ENCODE results near the gene ABO.
"Not testable (repeated sequence)": the region's sequence is repeated elsewhere in the genome, so short reads cannot be mapped to it uniquely, and the experiment has no call there.

ABO gene

DNA sequence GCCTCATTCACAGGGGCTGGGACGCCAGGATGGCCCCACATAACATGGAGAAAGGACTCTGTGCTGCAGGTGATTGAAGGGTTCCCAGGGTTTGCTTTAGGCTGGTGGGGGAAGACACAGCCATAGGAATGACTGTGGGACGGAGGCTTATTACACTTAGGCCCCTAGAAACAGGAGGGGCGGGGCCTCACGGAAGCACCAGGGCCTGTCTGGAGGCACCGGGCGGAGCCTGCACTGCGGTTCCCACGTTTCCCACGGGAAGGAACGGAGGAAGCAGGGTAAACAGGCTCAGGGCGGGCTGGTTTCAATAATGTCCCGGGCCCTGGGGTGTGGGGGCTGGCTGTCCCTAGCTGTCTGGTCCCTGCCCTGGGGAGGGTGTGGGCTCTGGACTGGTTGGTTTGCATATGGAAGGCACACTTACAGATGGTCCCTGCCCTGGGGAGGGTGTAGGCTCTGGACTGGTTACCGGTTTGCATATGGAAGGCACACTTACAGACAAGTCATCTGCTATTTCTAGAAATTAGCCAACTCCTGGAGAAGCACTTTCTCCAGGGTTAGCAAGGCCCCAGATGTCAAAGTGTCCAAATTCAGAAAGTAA, 51.7 kb downstream of the ABO start:
- not testable (repeated sequence) for DNase-seq

DNA sequence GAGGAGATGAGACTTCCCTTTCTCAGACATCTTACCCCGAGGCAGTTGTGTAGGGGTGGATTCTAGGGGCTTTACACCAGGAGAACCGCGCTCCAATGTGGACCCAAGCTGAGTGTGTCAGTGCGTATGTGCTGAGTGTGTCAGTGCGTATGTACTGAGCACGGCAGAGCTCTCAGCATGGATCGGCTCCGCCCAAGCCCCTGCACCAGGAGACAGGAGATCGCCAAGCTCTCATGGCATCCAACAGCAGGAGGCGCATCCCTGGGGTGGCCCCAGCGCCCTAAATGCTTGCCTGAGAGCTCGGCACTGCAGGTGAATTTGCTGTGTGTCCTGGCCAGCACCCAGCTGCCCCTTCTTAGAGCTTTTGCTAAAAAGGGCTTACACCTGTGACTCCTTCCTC, 53.0 kb downstream of the ABO start:
- not testable (repeated sequence) for DNase-seq

GRCh38 chr9:133221177-133221809, 53.7 kb downstream of the ABO start:
- no peak for DNase-seq

GRCh38 chr9:133218049-133218975, 56.7 kb downstream of the ABO start:
- not testable (repeated sequence) for DNase-seq

GRCh38 chr9:133217333-133217988, 57.5 kb downstream of the ABO start:
- DNase-seq = not testable (repeated sequence)

DNA sequence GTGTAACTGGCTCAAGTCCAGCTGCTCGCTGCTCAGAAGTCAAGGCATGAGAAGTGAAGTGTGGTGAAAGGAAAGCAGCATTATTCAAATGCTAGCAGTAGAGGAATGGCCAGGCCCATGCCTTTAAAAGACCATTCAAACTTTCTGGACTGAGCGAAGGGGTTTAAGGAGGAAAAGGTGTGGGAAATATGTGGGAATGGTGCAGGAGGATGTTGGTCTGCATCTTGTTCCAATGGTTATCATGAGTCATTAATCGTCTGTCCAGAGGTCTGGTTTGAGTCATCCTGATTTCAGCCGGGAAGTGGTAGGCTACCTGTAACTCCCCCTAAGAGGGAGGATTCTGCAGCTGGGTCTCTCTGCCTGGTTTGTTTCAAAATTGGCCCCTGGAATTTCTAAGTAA, 60.7 kb downstream of the ABO start:
- not testable (repeated sequence) for DNase-seq

DNA sequence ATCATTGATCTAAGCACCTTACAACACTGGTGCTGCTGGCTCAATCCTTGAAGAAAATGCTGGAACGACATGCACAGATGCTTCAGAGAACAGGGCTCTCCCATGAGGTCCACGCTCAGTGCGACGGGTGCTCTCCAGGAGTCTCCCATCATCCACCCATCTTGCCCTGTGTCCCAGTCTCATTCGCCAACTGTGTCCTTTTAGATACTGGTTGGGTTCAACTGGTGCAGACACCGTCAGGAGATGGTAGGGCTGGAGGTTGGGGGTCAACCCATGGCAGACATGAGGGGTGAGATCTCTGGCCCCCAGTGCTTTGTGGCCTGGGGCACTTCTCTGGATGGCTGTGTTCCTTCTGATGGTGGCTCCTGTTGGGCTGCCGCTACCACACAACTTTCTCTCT, 64.4 kb downstream of the ABO start:
- no peak for DNase-seq

- DNase-seq = no peak
Measured at GRCh38 chr9:133210202-133210532, 64.8 kb downstream of the ABO start.

DNA sequence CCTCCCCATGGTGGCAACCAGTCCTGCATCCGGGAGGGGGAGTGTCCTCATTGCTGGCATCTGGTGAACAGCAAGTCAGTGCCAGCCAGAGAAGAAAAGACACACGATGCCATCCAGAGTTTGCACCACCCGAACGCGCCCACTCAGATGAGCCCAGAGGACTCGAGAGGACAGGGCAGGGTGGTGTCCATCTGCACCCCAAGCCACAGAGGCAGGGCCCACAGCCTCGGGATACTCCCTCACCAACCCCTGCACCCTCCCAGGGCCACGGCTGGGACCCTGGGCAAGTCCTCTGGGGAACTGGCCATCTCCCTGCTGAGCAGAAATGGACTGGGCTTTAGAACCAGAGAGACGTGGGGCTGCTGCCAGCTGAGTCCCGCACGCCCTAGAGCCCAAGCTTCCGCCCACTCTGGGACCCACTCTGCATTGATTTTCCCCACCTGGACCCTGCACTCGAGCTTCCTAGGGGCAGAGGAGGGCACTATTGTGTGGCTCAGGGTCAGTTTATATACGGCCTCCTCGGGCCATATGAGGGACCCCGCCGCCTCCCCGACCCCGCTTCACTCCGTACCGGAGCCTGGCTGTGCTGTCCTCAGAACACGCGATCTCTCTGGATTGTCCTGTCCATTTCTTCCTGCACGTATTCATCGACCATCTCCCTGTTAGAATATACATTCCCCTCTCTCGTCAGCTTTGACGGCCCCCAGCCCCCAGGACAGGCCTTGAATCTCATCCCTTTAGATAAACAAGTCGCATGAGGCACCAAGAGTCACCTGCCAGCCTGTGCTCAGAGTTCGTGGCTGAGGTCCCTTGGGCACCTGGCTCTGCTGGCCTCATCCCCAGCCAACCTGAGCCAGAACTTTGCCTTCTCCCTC, 65.4 kb downstream of the ABO start:
- not testable (repeated sequence) for DNase-seq

DNA sequence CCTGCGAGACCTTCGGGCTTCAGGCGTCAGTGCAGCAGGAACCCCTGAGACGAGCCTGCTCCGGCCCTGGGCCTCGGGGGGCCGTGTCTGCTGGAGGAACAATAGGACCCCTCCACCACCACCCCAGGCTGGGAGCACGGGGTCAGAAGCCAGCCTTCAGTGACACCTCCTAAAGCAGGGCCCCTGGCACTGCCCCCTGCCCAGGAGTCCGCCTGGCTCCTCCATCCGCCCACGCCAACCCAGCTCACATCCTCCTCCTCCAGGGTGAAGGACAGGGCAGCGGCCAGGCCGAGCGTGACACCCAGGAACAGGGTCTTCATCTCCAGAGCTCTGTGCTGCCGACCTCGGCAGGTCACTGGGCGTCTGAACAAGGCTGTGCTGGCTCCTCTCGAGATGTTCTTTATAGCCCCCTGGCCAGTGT, 66.1 kb downstream of the ABO start, which contains the start of gene OBP2B:
Gene OBP2B (minus strand): TSS at position 371 of the 421 bp plus-strand sequence. CDS start 51 bp downstream, at position 320.
- DNase-seq = not testable (repeated sequence)

DNA sequence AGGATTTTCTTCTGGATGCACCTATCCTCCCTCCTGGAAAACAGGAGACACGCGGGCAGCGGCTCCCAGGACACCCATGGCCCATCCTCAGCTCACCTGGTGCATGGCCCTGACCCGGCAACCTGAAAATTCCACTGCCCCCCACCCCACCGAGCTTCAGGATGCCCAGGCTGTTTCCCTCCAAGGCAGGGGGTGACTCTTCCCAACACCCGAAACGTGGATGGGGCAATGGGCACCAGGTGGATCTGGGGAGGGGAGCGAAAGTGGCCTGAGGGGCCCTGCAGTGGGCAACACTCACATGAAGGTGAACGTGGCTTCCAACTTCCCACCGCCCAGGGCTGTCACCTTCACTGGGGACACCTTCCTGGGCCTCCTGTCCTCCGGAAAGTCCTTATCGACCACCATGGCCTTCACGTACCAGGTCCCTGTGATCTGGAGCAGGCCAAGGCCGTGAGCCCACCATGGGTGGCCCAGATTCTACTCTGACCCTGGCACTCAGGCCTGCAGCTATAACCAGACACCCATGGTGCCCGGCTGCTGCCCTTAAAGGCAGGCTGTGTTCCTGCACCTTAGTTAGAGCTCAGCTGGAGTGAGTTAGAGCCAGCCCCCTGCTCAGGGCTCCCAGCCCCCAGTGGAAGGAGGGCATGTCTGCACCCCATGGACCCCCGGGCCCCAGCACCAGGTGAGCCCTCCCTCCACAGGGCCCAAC, 66.7 kb downstream of the ABO start:
- DNase-seq = not testable (repeated sequence)

- no peak for DNase-seq
Measured at GRCh38 chr9:133207540-133208170, 67.3 kb downstream of the ABO start.

DNA sequence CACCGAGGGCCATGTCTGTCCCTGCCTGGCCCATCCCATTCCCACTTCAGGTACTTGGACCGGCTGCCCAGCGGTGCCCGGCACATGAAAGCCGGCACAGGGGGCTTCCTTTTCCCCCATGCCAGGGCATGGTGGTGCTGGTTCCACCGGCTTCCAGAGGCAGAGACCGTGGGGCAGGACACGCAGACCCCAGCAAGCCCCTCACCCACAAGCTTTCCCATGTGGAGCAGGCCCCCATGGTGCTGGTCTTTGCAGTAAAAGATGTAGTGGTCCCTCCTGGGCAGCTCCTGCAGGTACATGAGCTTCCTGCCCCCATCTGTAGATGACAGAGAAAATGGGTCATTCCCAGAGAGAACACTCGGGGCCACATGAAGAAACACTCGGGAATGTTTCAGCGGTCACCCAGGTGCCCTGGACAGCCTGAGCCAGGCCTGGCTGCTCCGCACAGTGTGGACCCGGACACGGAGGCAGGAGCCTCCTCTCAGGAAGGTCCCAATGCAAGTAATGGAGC, 67.9 kb downstream of the ABO start:
- DNase-seq = no peak

DNA sequence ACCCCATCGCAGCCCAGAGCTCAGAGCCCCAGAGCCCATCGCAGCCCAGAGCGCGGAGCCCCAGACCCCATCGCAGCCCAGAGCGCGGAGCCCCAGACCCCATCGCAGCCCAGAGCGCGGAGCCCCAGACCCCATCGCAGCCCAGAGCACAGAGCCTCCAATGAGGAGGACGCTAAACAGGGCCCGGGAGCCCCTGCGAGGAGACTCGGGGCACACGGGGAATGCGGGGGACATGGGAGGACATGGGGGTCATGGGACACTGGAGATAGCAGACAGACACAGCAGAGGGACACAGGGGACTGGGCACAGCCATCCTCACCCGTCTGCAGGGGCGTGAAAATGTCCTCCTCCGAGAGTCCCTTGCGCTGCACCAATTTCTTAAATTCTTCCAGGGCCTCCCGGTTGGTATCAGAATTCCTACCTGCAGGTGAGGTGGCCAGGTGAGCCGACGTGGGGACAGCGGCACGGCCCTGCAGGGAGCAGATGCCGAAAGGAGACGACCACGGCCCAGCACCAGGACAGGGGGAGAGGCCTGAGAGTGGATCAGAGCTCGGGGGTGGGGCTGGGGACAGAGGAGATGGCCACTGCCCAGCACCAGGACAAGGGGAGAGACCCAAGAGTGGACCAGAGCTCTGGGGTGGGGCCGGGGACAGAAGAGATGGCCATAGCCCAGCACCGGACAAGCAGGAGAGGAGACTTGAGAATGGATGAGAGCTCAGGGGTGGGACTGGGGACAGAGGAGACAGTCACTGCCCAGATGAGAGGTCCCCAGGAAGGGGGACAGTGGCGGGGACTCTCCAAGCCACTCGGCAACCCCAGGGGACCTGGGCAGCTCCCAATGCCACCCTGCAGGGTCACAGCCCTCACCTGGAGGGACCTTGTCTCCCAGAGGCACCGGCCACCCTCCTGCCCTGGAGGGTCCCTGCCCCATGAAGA, 68.7 kb downstream of the ABO start:
- no peak for DNase-seq

GRCh38 chr9:133205481-133205887, 69.5 kb downstream of the ABO start:
- DNase-seq = not testable (repeated sequence)

All from effector CD4-positive, alpha-beta T cell (primary cell).